ENCODE results near the gene ZNF275.

Gene ZNF275

DNA sequence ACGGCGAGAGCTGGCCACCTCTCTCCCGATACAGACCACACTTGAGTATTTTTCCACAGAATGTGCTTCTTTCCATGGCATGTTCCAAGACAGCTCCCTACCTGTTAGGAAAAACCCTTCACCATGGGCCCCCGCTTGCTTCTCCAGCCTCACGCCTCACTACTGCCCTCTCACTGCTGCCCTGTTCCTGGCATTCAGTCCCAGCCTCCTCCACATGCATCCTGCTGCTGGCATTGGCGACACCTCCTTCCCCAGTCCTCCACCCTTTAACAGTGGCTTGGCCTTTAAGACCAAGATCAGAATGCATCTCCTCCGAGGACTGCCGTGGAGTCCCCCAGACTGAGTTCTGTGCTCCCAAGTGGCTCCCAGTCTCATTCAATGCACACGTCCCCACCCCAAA lies 23.1 kb upstream of the ZNF275 start:
- TF ChIP-seq CTCF (IDR thresholded peaks at IDR 0.05; ENCODE audit: low read depth, low read length), result no peak

DNA sequence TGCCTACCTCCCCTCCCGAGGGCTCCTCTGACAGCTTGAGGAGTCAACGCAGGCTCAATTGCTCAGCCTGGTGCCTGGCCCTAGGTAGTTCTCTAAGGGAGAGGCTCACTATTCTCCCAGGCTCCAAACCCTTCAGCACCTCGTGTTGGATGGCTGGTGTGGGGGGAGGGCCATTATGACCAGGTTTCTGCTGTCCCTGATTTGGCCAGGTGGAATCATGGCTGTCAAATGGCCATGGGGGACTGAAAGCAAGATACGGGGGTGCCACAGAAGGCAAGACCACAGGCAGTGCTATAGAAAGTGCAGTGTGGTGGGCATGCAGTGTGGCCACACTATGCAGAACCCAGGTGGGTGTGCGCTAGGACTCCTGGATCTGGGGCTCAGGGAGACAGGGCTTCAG lies 21.9 kb upstream of the ZNF275 start:
- H3K4me3 ChIP-seq (ENCODE audit: low read depth, low read length), result no peak overlapping the region
- in situ Hi-C loops (cut with HindIII; ENCODE audit: low sequenced_read_pairs), result no loop called here
- TF ChIP-seq CTCF (IDR thresholded peaks at IDR 0.05; ENCODE audit: low read depth, low read length), result no peak
- DNase-seq (ENCODE audit: low read depth, low spot score), result no peak

More for the DNA sequence above, 23.1 kb upstream of the ZNF275 start:
- in situ Hi-C loops (cut with HindIII; ENCODE audit: low sequenced_read_pairs), result no loop called here
- no peak for DNase-seq (ENCODE audit: low read depth, low spot score)
- H3K4me3 ChIP-seq (ENCODE audit: low read depth, low read length), result no peak overlapping the region

GRCh38 chrX:153312842-153313241 lies 21.1 kb upstream of the ZNF275 start:
- DNase-seq (ENCODE audit: low read depth, low spot score), result no peak
- TF ChIP-seq CTCF (IDR thresholded peaks at IDR 0.05; ENCODE audit: low read depth, low read length), result no peak
- in situ Hi-C loops (cut with HindIII; ENCODE audit: low sequenced_read_pairs), result no loop called here
- H3K4me3 ChIP-seq (ENCODE audit: low read depth, low read length), result no peak overlapping the region

- DNase-seq (ENCODE audit: low read depth, low spot score), result no peak
- in situ Hi-C loops (cut with HindIII; ENCODE audit: low sequenced_read_pairs), result no loop called here
- no peak for TF ChIP-seq CTCF (IDR thresholded peaks at IDR 0.05; ENCODE audit: low read depth, low read length)
- H3K4me3 ChIP-seq (ENCODE audit: low read depth, low read length), result no peak overlapping the region
These were observed 16.6 kb upstream of the ZNF275 start for GRCh38 chrX:153317306-153317705.

- in situ Hi-C loops (cut with HindIII; ENCODE audit: low sequenced_read_pairs), result no loop called here
- H3K4me3 ChIP-seq (ENCODE audit: low read depth, low read length), result no peak overlapping the region
- no peak for DNase-seq (ENCODE audit: low read depth, low spot score)
- TF ChIP-seq CTCF (IDR thresholded peaks at IDR 0.05; ENCODE audit: low read depth, low read length), result no peak
These were observed 15.8 kb upstream of the ZNF275 start for GRCh38 chrX:153317996-153318722.

GRCh38 chrX:153318811-153319210 lies 15.1 kb upstream of the ZNF275 start:
- TF ChIP-seq CTCF (IDR thresholded peaks at IDR 0.05; ENCODE audit: low read depth, low read length), result no peak
- no peak overlapping the region for H3K4me3 ChIP-seq (ENCODE audit: low read depth, low read length)
- DNase-seq (ENCODE audit: low read depth, low spot score), result no peak
- in situ Hi-C loops (cut with HindIII; ENCODE audit: low sequenced_read_pairs), result no loop called here
